GOT3 (cell line): Measurements from ENCODE around the gene NWD2.

ENCODE experiments used
- DNase-seq: peaks from one replicate; lab custom pipeline; 2025; ENCODE audit warnings: mixed read lengths; lab: John Stamatoyannopoulos, UW

Gene NWD2

GRCh38 chr4:37441231-37442061 lies 196.9 kb downstream of the NWD2 start:
- DNase-seq: no peak

GRCh38 chr4:37442062-37442323 lies 197.4 kb downstream of the NWD2 start:
- DNase-seq: no peak

- no peak for DNase-seq
Measured at GRCh38 chr4:37443137-37443536, 198.6 kb downstream of the NWD2 start.

- DNase-seq: no peak
Measured at GRCh38 chr4:37445023-37445422, 200.5 kb downstream of the NWD2 start.

DNA sequence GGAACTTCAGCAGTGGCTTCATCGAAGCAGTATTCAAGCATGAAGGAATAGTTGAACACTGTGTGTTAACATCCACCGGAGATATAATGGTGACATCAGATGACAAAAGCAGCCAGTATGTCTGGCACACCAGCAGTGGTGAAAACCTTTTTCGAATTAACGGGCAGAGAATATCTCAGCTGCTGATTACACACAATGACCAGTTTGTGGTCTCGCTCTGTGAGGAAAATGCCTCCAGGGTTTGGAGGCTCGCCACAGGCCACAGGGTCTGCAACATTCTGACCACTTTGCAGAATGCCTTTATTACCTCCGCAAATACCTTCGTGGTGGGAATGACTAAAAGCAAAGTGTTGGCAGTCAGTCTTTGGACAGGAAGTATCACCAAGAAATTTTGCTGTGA lies 201.5 kb downstream of the NWD2 start:
- DNase-seq: no peak

DNA sequence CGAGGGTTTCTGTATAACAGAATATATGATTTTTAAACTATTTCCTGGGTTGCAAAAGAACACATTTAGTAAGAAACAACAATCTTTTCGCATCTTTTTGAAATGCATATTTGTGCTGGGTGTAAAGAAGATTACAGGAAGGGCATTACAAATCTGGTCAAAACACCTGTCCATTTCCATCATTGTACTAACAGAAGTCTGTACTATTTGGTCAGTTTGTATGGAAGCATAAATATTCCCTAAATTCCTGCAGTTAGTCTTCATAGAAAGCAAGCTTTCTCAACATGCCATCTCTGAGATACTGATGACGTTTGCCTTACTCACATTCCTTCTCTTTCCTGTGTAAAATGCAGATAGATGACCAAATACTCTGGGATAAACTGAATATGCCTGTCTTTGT lies 203.3 kb downstream of the NWD2 start:
- no peak for DNase-seq

- DNase-seq: no peak
Measured at GRCh38 chr4:37450309-37450708, 205.8 kb downstream of the NWD2 start.

- no peak for DNase-seq
Measured at GRCh38 chr4:37450911-37451310, 206.4 kb downstream of the NWD2 start.

GRCh38 chr4:37451656-37452055 lies 207.1 kb downstream of the NWD2 start:
- no peak for DNase-seq

- DNase-seq: no peak
Measured at GRCh38 chr4:37452952-37453280, 208.4 kb downstream of the NWD2 start.

DNA sequence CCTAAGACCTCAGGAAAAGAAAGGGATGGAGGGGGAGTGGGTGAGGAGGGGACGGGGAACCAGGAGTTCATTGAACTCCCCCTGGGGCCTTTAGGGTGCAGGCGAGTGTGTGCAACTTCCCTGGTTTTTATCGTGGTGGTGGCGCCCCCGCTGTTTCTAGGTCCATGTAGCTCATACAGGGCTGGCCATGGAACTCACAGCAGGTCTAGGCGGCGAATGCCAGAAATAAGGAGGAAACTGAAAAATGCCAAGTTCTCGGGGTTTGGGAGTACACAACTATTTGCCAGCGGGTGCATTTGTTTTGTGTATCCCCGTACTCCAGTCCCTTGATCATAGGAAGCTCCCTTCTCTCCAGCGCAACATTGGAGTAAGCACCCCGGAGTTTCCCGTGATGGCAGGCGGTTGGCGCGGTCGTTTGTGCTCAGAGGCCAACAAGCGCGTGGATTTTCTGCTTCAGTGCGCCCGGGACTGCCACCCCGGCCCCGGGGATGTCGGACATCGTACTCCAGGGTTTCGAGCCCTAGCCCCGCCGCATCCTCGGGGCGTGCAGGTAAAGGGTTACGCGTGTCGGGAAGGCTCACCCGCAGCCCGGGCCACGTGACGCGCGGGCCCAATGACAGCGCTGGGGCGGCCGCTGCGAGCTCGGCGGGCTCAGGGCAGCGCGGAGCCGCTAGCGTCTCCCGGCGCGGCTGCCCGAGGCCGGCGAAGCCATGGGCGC lies 208.9 kb downstream of the NWD2 start:
- DNase-seq: no peak

GRCh38 chr4:37453999-37454800 lies 209.7 kb downstream of the NWD2 start:
- DNase-seq: no peak

GRCh38 chr4:37455301-37456131 lies 211.0 kb downstream of the NWD2 start:
- DNase-seq: no peak

GRCh38 chr4:37461801-37462200 lies 217.3 kb downstream of the NWD2 start:
- DNase-seq: no peak

GRCh38 chr4:37463033-37463856 lies 218.7 kb downstream of the NWD2 start:
- DNase-seq: no peak

DNA sequence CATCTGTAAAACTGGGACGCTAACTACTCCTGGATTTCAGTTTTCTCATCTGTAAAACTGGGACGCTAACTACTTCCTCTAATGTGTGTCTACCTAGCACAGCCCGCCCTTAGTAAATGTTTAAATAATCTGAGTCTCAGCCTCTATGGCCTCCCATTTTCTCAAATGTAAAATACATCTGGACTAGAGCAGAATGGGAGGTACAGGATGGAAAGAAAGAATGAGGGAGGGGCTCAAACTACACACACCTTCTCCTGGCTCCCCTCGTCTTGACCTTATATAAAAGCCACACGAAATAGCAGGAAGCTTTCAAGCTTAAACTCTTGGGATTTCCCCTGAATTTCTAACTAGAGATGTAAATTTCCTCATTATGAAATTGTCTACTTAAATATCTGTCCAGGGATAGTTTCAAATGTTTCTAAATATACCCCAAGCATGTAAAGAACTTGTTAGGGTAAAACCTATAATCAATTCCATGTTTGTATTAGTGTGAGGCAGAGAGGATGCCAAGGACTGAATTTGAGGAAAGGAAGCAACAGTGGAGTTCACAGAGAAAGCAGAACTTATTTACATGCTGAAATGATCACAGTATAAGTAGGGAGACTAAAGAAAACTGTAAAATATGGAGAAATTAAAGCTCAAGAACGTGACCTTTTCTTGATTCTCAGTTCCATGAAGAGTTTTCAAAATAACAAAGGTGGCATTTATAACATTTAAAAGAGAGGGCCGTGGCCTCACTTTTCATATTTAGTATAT lies 220.0 kb downstream of the NWD2 start:
- DNase-seq: no peak

DNA sequence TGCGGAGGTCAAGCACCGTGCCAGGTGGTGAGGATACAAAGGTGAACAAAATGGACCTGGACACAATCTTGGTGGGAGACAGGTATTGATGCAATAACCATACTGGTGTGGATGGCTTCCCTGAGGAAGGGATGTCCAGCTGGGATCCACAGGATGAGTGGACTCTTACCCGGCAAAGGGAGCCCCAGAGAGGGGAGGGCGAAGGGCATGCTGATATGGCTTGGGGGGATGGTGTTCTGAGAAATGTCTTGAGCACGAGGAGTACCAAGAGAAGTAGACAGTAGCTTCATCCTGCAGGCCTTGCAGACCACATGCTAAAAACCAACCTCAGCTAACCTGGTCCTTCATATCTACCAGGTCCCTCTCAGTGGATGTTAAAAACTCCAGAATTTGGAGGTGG lies 220.8 kb downstream of the NWD2 start:
- no peak for DNase-seq

- DNase-seq: no peak
Measured at GRCh38 chr4:37465845-37466244, 221.3 kb downstream of the NWD2 start.

- DNase-seq: no peak
Measured at GRCh38 chr4:37467223-37467622, 222.7 kb downstream of the NWD2 start.

GRCh38 chr4:37467824-37468223 lies 223.3 kb downstream of the NWD2 start:
- no peak for DNase-seq

DNA sequence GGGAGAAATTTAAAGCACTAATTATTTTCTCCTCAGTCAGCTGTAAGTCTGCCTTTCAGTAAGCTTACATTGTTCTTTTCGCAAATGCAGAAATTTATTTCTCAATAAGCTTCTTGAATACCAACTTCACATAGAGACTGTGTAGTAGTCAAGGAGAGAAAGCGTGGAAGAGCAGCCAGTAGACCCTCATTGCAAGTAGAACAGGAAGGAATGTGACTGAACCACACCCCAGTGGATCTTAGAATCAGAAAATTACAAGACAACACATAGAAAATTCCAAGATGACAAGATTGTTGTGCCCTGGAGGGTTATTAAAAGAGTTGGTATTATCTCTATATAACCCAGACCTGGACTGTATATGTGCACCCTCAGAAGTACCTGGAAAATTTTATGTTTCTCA lies 224.7 kb downstream of the NWD2 start:
- no peak for DNase-seq
